ENCODE data around the gene LIMD2. TPM values are rescaled to one million over a fixed set of nuclear protein-coding genes. Genes with fewer than 3 reads are reported as not detected.

The LIMD2 gene
- total RNA-seq, 6 experiments from 2014 or later, result 2.8 to 9.4 (median 5.2) TPM

GRCh38 chr17:63700528-63701455 lies 867 bp upstream of the LIMD2 start:
- ATAC-seq (peak; percentile 10 to 34 (median 20)), DNase-seq (peak in 2 of 3 donors; percentile 65 to 73)
- H3K4me1 ChIP-seq, result peaks cover 0 to 18% (median 8%) of the 10 kb centered on the region in 4 donors
- H3K27me3 ChIP-seq, result no peaks in the 10 kb centered on the region
- TF ChIP-seq POLR2A (IDR thresholded peaks at IDR 0.05), result no peak
- TF ChIP-seq CTCF (IDR thresholded peaks at IDR 0.05), result peak in 1 of 4 donors; percentile 12
- peaks cover 0 to 3% (median 0%) of the 10 kb centered on the region in 4 donors for H3K36me3 ChIP-seq
- H3K4me3 ChIP-seq, result peak overlapping the region; percentile 25 to 54 (median 26)
- no peaks in the 10 kb centered on the region for H3K9me3 ChIP-seq
- 56% methylated on average over 18 of the region's 88 CpGs for WGBS (ENCODE audit: insufficient coverage, low coverage, low lambda C conversion rate, missing lambda C conversion rate)
- peak overlapping the region; percentile 31 to 76 (median 68) for H3K27ac ChIP-seq
- intact Hi-C loops (cut with DNase I), result no loop called here

DNA sequence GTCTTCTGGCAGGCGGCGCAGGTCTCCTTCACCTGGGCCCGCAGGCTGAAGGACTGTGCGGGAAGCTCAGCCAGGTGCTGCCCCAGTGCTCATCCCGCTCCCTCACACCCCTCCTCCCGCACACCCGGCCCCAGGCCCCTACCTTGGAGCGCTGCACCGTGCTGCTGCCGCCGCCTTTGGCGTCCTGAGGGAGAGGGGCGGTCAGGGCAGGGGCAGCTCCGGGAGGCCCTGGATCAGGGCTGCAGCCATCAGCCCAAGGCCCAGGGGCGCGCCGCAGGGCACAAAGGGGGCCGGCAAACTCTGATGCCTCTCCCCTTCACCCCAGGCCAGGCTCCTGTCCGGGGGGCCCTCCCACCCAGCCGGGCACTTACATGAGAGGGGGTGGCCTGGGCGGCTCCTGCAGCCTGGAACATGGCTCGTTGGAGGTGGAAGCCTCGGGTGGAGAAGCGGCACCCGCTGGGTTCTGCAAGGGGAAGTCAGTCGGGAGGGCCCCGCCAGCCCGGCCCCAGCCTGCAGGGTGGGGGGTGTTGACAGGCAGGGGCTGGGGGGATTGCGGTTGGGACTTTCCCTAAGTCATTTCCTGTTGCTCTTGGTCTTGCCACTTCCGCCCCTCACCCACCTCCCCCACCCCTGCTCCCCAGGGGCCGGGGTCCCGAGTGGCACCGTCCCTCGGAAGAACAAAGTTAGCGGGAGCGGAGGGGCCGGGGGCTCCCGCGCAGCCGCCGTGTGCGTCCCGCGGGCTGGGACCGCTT lies 863 bp downstream of the LIMD2 start:
- intact Hi-C loops (cut with DNase I), result loop anchor here in 1 of 2 donors (10.0 kb wide), 1 partner anchor 64 kb away; no protein-coding TSS in a partner anchor
- peak overlapping the region; percentile 41 to 54 (median 44) for H3K4me3 ChIP-seq
- DNase-seq (peak; percentile 61 to 85 (median 79)), ATAC-seq (peak; percentile 26 to 50 (median 40))
- 4% methylated on average over 4 of the region's 45 CpGs for WGBS (ENCODE audit: insufficient coverage, low coverage, low lambda C conversion rate, missing lambda C conversion rate)
- H3K27me3 ChIP-seq, result no peaks in the 10 kb centered on the region
- peaks cover 0 to 5% (median 0%) of the 10 kb centered on the region in 4 donors for H3K36me3 ChIP-seq
- H3K9me3 ChIP-seq, result no peaks in the 10 kb centered on the region
- TF ChIP-seq CTCF (IDR thresholded peaks at IDR 0.05) (no peak), POLR2A (IDR thresholded peaks at IDR 0.05) (no peak)
- H3K27ac ChIP-seq, result peak overlapping the region; percentile 31 to 68 (median 67)
- H3K4me1 ChIP-seq, result peaks cover 0 to 18% (median 8%) of the 10 kb centered on the region in 4 donors

DNA sequence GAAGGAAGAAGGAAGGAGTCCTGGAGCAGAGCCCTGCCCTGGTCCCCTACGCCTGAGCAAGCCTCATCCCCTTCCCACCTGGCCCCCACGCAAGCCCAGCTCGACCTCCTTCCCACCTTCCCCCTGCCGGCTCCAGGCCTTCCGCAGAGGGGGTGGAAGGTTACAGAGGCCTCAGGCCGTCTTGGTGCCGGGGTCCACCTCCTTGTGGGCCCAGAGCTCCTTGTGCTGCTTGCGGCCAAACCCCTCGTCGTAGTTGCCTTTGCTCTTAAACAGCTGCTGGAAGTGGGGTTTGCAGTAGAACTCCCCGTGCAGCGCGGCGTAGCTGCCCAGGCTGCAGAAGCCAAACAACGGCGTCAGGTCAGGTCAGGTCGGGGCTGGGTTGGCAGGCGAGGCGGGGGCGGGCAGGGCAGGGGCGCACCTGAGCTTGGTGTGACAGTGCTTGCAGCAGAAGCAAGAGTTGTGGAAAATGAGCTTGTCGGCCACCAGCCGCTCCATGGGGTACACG lies 1.5 kb downstream of the LIMD2 start:
- intact Hi-C loops (cut with DNase I), result loop anchor here in 1 of 2 donors (10.0 kb wide), 1 partner anchor 64 kb away; no protein-coding TSS in a partner anchor
- Histone ChIP-seq H3K4me1 (peaks cover 0 to 18% (median 8%) of the 10 kb centered on the region in 4 donors), H3K4me3 (peak overlapping the region; percentile 41 to 54 (median 44)), H3K27ac (peak overlapping the region; percentile 31 to 68 (median 67)), H3K36me3 (peaks cover 0 to 10% (median 0%) of the 10 kb centered on the region in 4 donors), H3K27me3 (no peaks in the 10 kb centered on the region), H3K9me3 (no peaks in the 10 kb centered on the region)
- peak; percentile 7 to 38 (median 13) for ATAC-seq
- 8% methylated on average over 2 of the region's 24 CpGs for WGBS (ENCODE audit: insufficient coverage, low coverage, low lambda C conversion rate, missing lambda C conversion rate)
- DNase-seq, result peak in 2 of 3 donors; percentile 62 to 65
- TF ChIP-seq POLR2A (IDR thresholded peaks at IDR 0.05) (no peak), CTCF (IDR thresholded peaks at IDR 0.05) (no peak)
